GM13976 (cell line): ENCODE data around the gene RUBCNL.
"Not testable (repeated sequence)": the region's sequence is repeated elsewhere in the genome, so short reads cannot be mapped to it uniquely, and the experiment has no call there.

Experiments used
- DNase-seq: peaks from one replicate; pipeline ENCODE4 v3.0.0; 2012; ENCODE audit warnings: low spot score
- CTCF ChIP-seq: IDR thresholded peaks from 2 replicates; pipeline ENCODE4 v1.5.1; 2012; ENCODE audit warnings: borderline replicate concordance, mild to moderate bottlenecking; ENCODE audit not compliant: insufficient read depth; ENCODE audit errors: extremely low read depth, missing control alignments, control extremely low read depth
- in situ Hi-C: fragments of 300-500 bp; cut with MboI; formaldehyde crosslinking; loops from one replicate; pipeline ENCODE4 v1.12.0; 2022; ENCODE audit warnings: low sequenced_read_pairs, mixed read lengths, inconsistent platforms; ENCODE audit not compliant: unreplicated experiment

Gene RUBCNL

DNA sequence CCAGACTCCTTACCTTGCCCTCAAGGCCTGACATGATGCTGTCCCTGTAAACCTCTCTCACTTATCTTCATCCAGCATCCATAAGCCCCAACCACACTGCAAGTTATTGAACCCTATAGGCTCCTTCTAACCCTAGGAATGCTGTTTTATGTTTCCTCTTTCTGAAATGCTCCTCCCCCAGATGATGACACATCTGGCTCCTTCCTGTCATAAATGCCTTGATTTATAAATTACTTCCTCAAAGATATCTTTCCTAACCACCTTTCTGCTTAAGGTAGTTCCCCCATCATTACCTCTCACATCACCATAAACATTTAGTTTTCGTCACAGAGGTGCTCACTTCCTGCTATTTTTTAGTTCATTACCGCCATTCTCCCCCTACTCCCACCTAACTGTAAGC is 12.3 kb downstream of the RUBCNL start:
- in situ Hi-C loops: no loop called here
- DNase-seq: no peak
- TF ChIP-seq CTCF: no peak

DNA sequence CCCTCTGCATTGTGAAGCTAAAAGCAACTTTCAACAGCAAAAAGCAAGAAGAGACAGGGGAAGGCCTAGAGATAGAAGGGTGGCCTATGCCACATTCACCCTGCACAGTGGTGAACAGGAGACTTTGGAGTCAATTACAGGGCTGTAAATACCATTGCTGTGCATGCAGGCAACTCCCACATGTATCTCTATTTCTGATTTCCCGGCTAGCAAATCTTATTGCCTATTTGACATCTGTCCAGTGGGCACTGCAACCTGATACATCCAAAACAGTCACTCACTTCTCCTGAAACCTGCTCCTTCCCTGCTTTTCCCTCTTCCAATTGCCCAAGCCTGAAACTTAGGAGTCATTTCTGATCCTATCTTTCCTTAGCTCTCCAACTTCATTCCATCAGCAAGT is 13.4 kb downstream of the RUBCNL start:
- in situ Hi-C loops: no loop called here
- no peak for DNase-seq
- no peak for TF ChIP-seq CTCF

DNA sequence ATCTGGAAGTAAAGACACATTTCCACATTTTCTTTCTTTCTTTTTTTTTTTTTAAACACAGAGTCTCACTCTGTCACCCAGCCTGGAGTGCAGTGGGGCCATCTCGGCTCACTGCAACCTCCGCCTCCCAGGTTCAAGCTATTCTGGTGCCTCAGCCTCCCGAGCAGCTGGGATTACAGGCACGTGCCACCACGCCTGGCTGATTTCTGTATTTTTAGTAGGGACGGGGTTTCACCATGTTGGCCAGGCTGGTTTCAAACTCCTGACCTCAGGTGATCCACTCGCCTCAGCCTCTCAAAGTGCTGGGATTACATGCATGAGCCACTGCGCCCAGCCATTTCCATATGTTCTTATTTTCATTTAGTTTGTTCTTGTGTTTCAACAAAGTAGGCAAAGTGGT is 14.1 kb downstream of the RUBCNL start:
- in situ Hi-C loops, DNase-seq: not testable (repeated sequence)

- in situ Hi-C loops: no loop called here
- no peak for TF ChIP-seq CTCF
- no peak for DNase-seq
Measured at GRCh38 chr13:46372071-46372470, 15.0 kb downstream of the RUBCNL start.

DNA sequence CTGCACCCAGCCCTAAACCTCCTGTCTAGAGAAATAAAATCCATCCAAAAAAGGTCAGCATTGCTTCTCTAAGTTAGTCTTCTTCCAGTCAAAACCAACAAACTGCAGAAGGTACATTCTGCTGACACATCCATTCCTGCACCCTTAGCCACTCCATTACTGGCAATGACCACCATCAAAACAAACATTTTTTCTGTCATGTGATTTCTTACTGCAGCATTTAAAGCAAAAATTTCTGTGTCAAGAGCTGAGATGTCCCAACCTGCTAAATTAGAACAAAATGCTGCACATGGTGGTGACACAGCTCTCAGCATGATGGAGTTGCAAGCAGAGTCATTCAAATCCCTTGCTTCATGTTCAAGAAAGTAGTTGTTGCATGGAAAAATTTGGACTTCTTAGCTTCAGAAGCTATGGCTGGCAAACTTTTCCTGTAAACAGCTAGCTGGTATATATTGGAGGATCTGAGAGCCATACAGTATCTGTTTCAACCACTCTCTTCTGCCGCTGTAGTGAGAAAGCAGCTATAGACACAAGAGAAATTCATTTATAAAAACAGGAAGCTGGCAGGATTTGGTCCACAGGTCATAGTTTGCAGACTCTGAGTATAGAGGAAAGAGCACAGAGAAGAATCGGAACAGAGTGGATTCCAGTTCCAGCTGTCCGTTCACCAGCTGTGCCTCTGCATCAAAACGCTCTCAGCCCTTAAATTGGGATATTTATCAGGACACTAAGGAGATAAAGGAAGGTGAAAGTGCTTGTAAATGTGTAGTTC is 17.4 kb downstream of the RUBCNL start:
- no peak for DNase-seq
- no peak for TF ChIP-seq CTCF
- in situ Hi-C loops: no loop called here

DNA sequence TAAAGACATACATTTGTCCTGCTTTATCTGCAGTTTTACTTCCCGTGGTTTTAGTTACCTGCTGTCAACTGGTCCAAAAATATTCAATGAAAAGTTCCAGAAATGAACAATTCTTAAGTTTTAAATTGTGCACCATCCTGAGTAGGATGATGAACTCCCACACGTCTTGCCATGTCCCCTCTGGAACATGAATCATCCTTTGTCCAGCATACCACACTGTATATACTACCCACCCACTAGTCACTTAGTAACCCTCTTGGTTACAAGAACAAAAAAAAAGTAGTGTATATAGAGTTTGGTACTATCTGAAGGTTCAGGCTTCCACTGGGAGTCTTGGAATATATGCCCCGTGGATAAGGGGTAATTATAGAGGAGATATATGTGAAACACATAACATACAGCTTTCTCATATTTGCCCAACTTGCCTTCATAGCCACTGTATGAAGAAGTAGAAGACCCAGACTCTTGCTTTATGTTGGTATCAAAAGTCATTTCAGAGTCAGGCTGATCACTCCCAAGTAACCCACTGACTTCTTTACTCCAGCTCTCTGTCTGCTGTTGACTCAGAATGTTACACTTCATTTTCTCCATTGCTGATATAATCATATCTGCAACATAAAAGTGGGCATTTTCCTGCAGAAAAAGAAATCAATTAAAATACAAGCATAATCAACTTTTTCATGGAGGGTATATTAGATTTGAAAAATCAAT is 19.3 kb downstream of the RUBCNL start:
- in situ Hi-C loops: no loop called here
- TF ChIP-seq CTCF: no peak
- DNase-seq: no peak

DNA sequence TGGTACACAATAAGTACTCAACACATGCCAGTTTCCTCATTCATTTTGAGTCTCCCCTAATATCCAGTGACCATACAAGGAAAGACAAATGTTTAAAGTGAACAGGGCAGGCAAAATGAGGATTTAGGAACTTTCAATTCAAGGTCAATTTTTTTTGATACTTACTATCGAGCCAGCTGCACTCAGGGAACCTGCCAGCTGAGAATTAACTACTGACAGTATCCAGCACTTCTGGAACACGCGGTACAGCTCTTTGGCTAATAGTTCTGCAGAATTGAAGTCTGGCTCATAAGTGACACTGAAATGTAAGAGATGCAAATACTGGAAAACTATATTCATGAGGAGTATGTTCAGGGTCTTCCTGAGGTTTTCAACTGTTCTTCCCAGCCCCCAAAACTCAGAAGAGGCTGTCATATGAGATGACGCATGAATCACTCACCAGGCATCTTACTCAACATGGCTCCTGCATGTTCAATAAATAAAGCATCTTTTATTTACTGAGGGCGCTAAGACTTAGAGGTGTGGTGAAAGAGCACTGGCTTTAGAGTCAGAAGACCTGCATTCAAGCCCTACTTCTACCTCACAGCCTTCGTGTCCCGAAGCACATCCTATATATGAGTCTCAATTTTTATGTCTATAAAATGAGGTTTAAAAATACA is 25.6 kb downstream of the RUBCNL start:
- TF ChIP-seq CTCF: no peak
- in situ Hi-C loops: no loop called here
- DNase-seq: no peak
